PFSK-1 (cell line): ENCODE results near the gene PTDSS2.

Experiments used
- SIN3A ChIP-seq: IDR thresholded peaks from 2 replicates; pipeline ENCODE4 v1.6.1; 2012; ENCODE audit warnings: mild to moderate bottlenecking, low read length, moderate library complexity, borderline replicate concordance; ENCODE audit not compliant: insufficient read depth
- TF ChIP-seq, protein P1 (sequence below), 2 experiments: IDR thresholded peaks; 2 replicates each; pipeline versions ENCODE4 v1.6.1 to v1.8.0; 2011 to 2012; ENCODE audit warnings: low read depth in 2 of 2, low read length in 2 of 2, control low read depth in 1 of 2, inconsistent platforms in 1 of 2, mild to moderate bottlenecking in 1 of 2, moderate library complexity in 1 of 2; ENCODE audit not compliant: insufficient read depth in 1 of 2

DNA sequence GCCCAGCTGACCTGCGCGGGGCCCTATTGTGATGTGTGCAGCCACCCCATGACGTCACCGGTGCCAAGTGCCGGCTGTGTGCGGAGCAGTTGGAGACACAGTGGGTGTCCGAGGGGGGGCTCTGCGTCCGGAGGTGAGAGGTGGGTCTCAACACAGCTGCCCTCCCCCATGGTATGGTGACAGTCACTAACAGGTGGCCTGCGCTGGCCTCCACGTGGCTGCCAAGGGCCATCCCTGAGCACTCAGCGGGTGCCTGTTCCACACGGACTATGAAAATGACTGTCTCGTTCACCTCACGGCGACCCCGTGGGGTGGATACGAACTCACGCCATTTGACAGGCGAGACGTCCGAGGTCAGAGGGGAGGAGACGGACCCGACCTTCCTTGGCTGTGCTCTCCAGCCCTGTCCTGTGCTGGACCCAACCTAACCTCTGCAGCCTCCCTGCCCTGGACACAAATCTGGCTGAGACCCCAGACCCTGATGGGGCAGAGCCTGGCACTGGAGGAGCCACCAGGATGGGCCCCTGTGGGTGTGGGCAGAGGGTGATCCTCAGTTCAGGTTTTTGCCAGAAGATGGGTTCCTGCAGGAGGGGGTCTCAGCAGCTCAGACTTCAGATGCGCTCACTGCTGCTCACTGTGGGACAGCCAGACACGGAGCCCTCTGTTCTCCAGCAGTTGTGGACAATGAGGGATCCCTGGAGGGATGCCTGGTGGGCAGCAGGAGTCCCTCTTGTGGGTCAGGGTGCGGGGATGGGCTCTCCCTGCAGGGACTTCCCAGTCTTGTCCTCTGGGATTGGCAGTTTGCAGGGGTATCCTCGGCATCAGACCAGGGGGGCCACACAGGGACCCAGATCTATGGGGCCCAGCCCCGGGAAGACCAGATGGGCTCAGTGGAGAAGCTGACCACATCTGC, 79.0 kb downstream of the PTDSS2 start:
- TF ChIP-seq, protein P1, sequence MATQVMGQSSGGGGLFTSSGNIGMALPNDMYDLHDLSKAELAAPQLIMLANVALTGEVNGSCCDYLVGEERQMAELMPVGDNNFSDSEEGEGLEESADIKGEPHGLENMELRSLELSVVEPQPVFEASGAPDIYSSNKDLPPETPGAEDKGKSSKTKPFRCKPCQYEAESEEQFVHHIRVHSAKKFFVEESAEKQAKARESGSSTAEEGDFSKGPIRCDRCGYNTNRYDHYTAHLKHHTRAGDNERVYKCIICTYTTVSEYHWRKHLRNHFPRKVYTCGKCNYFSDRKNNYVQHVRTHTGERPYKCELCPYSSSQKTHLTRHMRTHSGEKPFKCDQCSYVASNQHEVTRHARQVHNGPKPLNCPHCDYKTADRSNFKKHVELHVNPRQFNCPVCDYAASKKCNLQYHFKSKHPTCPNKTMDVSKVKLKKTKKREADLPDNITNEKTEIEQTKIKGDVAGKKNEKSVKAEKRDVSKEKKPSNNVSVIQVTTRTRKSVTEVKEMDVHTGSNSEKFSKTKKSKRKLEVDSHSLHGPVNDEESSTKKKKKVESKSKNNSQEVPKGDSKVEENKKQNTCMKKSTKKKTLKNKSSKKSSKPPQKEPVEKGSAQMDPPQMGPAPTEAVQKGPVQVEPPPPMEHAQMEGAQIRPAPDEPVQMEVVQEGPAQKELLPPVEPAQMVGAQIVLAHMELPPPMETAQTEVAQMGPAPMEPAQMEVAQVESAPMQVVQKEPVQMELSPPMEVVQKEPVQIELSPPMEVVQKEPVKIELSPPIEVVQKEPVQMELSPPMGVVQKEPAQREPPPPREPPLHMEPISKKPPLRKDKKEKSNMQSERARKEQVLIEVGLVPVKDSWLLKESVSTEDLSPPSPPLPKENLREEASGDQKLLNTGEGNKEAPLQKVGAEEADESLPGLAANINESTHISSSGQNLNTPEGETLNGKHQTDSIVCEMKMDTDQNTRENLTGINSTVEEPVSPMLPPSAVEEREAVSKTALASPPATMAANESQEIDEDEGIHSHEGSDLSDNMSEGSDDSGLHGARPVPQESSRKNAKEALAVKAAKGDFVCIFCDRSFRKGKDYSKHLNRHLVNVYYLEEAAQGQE (IDR thresholded peaks at IDR 0.05; ENCODE audit: insufficient read depth in 1 of 2, low read depth in 2 of 2, low read length in 2 of 2): no peak
- no peak for TF ChIP-seq SIN3A
